HepG2 (cell line): ENCODE data around the gene DLEC1. TPM values are rescaled to one million over a fixed set of nuclear protein-coding genes. Genes with fewer than 3 reads are reported as not detected.
A peak's percentile ranks its signal among the peaks of the same experiment; 100 is the strongest.

Source experiments
- ARID2 ChIP-seq: sonication (generic); formaldehyde crosslinking; IDR thresholded peaks from 2 replicates; pipeline ENCODE4 v1.8.1; 2022; ENCODE audit warnings: mild to moderate bottlenecking, missing genetic modification reagents, borderline replicate concordance
- FIP1L1 ChIP-seq: fragments of 200-400 bp; formaldehyde crosslinking; IDR thresholded peaks from 2 replicates; pipeline ENCODE4 v1.6.1; 2018; ENCODE audit warnings: low read depth, mild to moderate bottlenecking, low read length, moderate library complexity, borderline replicate concordance; ENCODE audit not compliant: insufficient read depth
- HMGXB4 ChIP-seq, 2 experiments: sonication (generic) in 1 of 2; formaldehyde crosslinking in 1 of 2; IDR thresholded peaks; 2 replicates each; pipeline versions ENCODE4 v1.4.0 to v1.6.1; 2018 to 2020; ENCODE audit warnings: missing genetic modification reagents in 2 of 2, borderline replicate concordance in 1 of 2, low read depth in 1 of 2, mild to moderate bottlenecking in 1 of 2, missing biosample characterization in 1 of 2
- HOXD1 ChIP-seq: sonication (generic); formaldehyde crosslinking; IDR thresholded peaks from 2 replicates; pipeline ENCODE4 v1.5.0; 2020; ENCODE audit warnings: missing genetic modification reagents
- IKZF5 ChIP-seq: IDR thresholded peaks from 2 replicates; pipeline ENCODE4 v1.6.1; 2018; ENCODE audit warnings: missing genetic modification reagents, mild to moderate bottlenecking, missing compliant biosample characterization
- KAT2B ChIP-seq: fragments of 150-350 bp; IDR thresholded peaks from 2 replicates; pipeline ENCODE4 v1.6.1; 2014; ENCODE audit warnings: low read depth, low read length, borderline replicate concordance
- MED1 ChIP-seq: sonication (generic); formaldehyde crosslinking; IDR thresholded peaks from 2 replicates; pipeline ENCODE4 v1.4.0; 2020; ENCODE audit warnings: missing genetic modification reagents
- RBFOX2 ChIP-seq: fragments of 200-400 bp; formaldehyde crosslinking; IDR thresholded peaks from 2 replicates; pipeline ENCODE4 v1.6.1; 2017; ENCODE audit warnings: low read depth, mild to moderate bottlenecking, low read length
- ZBTB40 ChIP-seq, 2 experiments: fragments of 450-650 bp in 1 of 2; sonication (generic) in 1 of 2; formaldehyde crosslinking in 1 of 2; IDR thresholded peaks; 2 replicates each; pipeline versions ENCODE4 v1.6.1 to v1.8.0; 2016 to 2022; ENCODE audit warnings: antibody characterized with exemption in 1 of 2, mild to moderate bottlenecking in 1 of 2, missing genetic modification reagents in 1 of 2
- ZNF383 ChIP-seq: sonication (generic); formaldehyde crosslinking; IDR thresholded peaks from 2 replicates; pipeline ENCODE4 v1.4.0; 2020; ENCODE audit warnings: missing genetic modification reagents, mild to moderate bottlenecking, borderline replicate concordance
- ZSCAN12 ChIP-seq: sonication (generic); formaldehyde crosslinking; IDR thresholded peaks from 2 replicates; pipeline ENCODE4 v1.9.0; 2021; ENCODE audit warnings: mild to moderate bottlenecking, missing genetic modification reagents
- ZSCAN20 ChIP-seq: sonication (generic); formaldehyde crosslinking; IDR thresholded peaks from 2 replicates; pipeline ENCODE4 v1.4.0; 2020; ENCODE audit warnings: missing genetic modification reagents, mild to moderate bottlenecking, borderline replicate concordance
- polyA plus RNA-seq, 8 experiments: library from polyadenylated mRNA; depleted of rRNA in 3 of 8; stranded (reverse) in 7 of 8; unstranded in 1 of 8; fragments of >200 nt; fragmentation: Illumina TruSeq in 4 of 8; extraction: Trizol in 4 of 8; gene quantifications; 2 replicates each; pipeline versions ENCODE4 v1.2.1 to v1.2.3, GENCODE V29; 2011 to 2016; ENCODE audit warnings: low read depth in 4 of 8, missing spikeins in 1 of 8, mixed read lengths in 1 of 8; ENCODE audit not compliant: insufficient read depth in 1 of 8
- total RNA-seq, 5 experiments: library from RNA; depleted of rRNA; stranded (reverse); fragments of >200 nt; fragmentation: Illumina TruSeq; extraction: Trizol; gene quantifications; 2 replicates each; pipeline ENCODE4 v1.2.3, GENCODE V29; 2016; ENCODE audit warnings: low read depth in 1 of 5

Gene DLEC1
- total and polyA plus RNA-seq, 2 of the 13 experiments (the other 11 are each of a cell fraction or from before 2014, with no cell fraction given), result 0.09 TPM; not detected in 1

- TF ChIP-seq HMGXB4 (CRISPR knock-in tag; IDR thresholded peaks at IDR 0.05; ENCODE audit: borderline replicate concordance in 1 of 2, low read depth in 1 of 2), result peak; percentile 55 to 64; a peak in 3 of 4 replicates
- peak; percentile 99 for TF ChIP-seq RBFOX2
- TF ChIP-seq KAT2B, result no peak
- no peak for TF ChIP-seq IKZF5
- TF ChIP-seq ZBTB40 (IDR thresholded peaks at IDR 0.05), result no peak
- TF ChIP-seq ZBTB40 (CRISPR knock-in tag; IDR thresholded peaks at IDR 0.05), result peak; percentile 35; the same call in 1 of the 2 replicates
- TF ChIP-seq ZNF383 (CRISPR knock-in tag), result peak; percentile 61; the same call in 1 of the 2 replicates
- no peak; the same call in 1 of the 2 replicates for TF ChIP-seq FIP1L1
- no peak for TF ChIP-seq ARID2
- no peak for TF ChIP-seq ZSCAN20 (CRISPR knock-in tag)
- TF ChIP-seq HOXD1 (CRISPR knock-in tag), result no peak
- peak; percentile 74; the same call in 1 of the 2 replicates for TF ChIP-seq ZSCAN12 (CRISPR knock-in tag)
- no peak; the same call in none of the 2 replicates for TF ChIP-seq MED1 (CRISPR knock-in tag)
These were observed 98.0 kb downstream of the DLEC1 start, which contains the start of gene ACAA1 (continued) for GRCh38 chr3:38136777-38137614.
